ENCODE measurements around the gene ZBTB16. TPM values are rescaled to one million over a fixed set of nuclear protein-coding genes. Genes with fewer than 3 reads are reported as not detected.

Gene ZBTB16
- total RNA-seq, 1 donor from 2014 or later = 0.17 TPM

- no peak overlapping the region for H3K4me3 ChIP-seq (ENCODE audit: low read depth, low read length)
- TF ChIP-seq CTCF (conservative IDR thresholded peaks at IDR 0.05; ENCODE audit: low read depth, low read length) = no peak
- no peak for DNase-seq (ENCODE audit: low read depth)
These were observed 17.4 kb downstream of the ZBTB16 start for GRCh38 chr11:114076921-114077331.

- DNase-seq (ENCODE audit: low read depth) = no peak
- no peak for TF ChIP-seq CTCF (conservative IDR thresholded peaks at IDR 0.05; ENCODE audit: low read depth, low read length)
- no peak overlapping the region for H3K4me3 ChIP-seq (ENCODE audit: low read depth, low read length)
These were observed 18.2 kb downstream of the ZBTB16 start for GRCh38 chr11:114077482-114078305.

GRCh38 chr11:114078423-114078822 lies 18.9 kb downstream of the ZBTB16 start:
- no peak for DNase-seq (ENCODE audit: low read depth)
- no peak overlapping the region for H3K4me3 ChIP-seq (ENCODE audit: low read depth, low read length)
- TF ChIP-seq CTCF (conservative IDR thresholded peaks at IDR 0.05; ENCODE audit: low read depth, low read length) = no peak

GRCh38 chr11:114079511-114080065 lies 20.1 kb downstream of the ZBTB16 start:
- no peak overlapping the region for H3K4me3 ChIP-seq (ENCODE audit: low read depth, low read length)
- TF ChIP-seq CTCF (conservative IDR thresholded peaks at IDR 0.05; ENCODE audit: low read depth, low read length) = no peak
- DNase-seq (ENCODE audit: low read depth) = no peak

- no peak overlapping the region for H3K4me3 ChIP-seq (ENCODE audit: low read depth, low read length)
- no peak for TF ChIP-seq CTCF (conservative IDR thresholded peaks at IDR 0.05; ENCODE audit: low read depth, low read length)
- DNase-seq (ENCODE audit: low read depth) = no peak
These were observed 20.7 kb downstream of the ZBTB16 start for GRCh38 chr11:114080219-114080618.

- no peak for DNase-seq (ENCODE audit: low read depth)
- no peak overlapping the region for H3K4me3 ChIP-seq (ENCODE audit: low read depth, low read length)
- no peak for TF ChIP-seq CTCF (conservative IDR thresholded peaks at IDR 0.05; ENCODE audit: low read depth, low read length)
These were observed 21.3 kb downstream of the ZBTB16 start for GRCh38 chr11:114080769-114081168.

Measured in epithelial cell of proximal tubule (primary cell).